ENCODE measurements around the gene GJA1.

The GJA1 gene

GRCh38 chr6:121408321-121408720, 27.1 kb upstream of the GJA1 start:
- TF ChIP-seq RAD21 (IDR thresholded peaks at IDR 0.05; ENCODE audit: low read depth) = no peak

- no peak for TF ChIP-seq REST (IDR thresholded peaks at IDR 0.05; ENCODE audit: low read depth)
- TF ChIP-seq NFIC (IDR thresholded peaks at IDR 0.05) = no peak
- TF ChIP-seq MAX (IDR thresholded peaks at IDR 0.05) = no peak
- TF ChIP-seq TAF1 (IDR thresholded peaks at IDR 0.05; ENCODE audit: low read depth) = no peak
- TF ChIP-seq TEAD4 (IDR thresholded peaks at IDR 0.05) = no peak
- TF ChIP-seq RAD21 (IDR thresholded peaks at IDR 0.05; ENCODE audit: low read depth) = no peak
- TF ChIP-seq ZBTB7A (IDR thresholded peaks at IDR 0.05; ENCODE audit: low read depth) = no peak
- TF ChIP-seq USF1 (IDR thresholded peaks at IDR 0.05) = no peak
- TF ChIP-seq CREB1 (IDR thresholded peaks at IDR 0.05; ENCODE audit: low read depth) = no peak
- TF ChIP-seq EP300 (IDR thresholded peaks at IDR 0.05; ENCODE audit: borderline replicate concordance) = no peak
- TF ChIP-seq FOXM1 (IDR thresholded peaks at IDR 0.05; ENCODE audit: borderline replicate concordance, low read depth) = no peak
- TF ChIP-seq CEBPB (IDR thresholded peaks at IDR 0.05) = no peak
- no peak for TF ChIP-seq YY1 (IDR thresholded peaks at IDR 0.05; ENCODE audit: low read depth)
- TF ChIP-seq TCF12 (IDR thresholded peaks at IDR 0.05; ENCODE audit: low read depth) = no peak
- no peak for TF ChIP-seq EGR1 (IDR thresholded peaks at IDR 0.05)
These were observed 21.6 kb upstream of the GJA1 start for GRCh38 chr6:121413879-121414278.

- no peak for TF ChIP-seq TEAD4 (IDR thresholded peaks at IDR 0.05)
- TF ChIP-seq TCF12 (IDR thresholded peaks at IDR 0.05; ENCODE audit: low read depth) = no peak
- no peak for TF ChIP-seq NFIC (IDR thresholded peaks at IDR 0.05)
- TF ChIP-seq EGR1 (IDR thresholded peaks at IDR 0.05) = no peak
- no peak for TF ChIP-seq CEBPB (IDR thresholded peaks at IDR 0.05)
- no peak for TF ChIP-seq EP300 (IDR thresholded peaks at IDR 0.05; ENCODE audit: borderline replicate concordance)
- TF ChIP-seq MAX (IDR thresholded peaks at IDR 0.05) = no peak
- TF ChIP-seq FOXM1 (IDR thresholded peaks at IDR 0.05; ENCODE audit: borderline replicate concordance, low read depth) = no peak
- no peak for TF ChIP-seq REST (IDR thresholded peaks at IDR 0.05; ENCODE audit: low read depth)
- TF ChIP-seq RAD21 (IDR thresholded peaks at IDR 0.05; ENCODE audit: low read depth) = no peak
- TF ChIP-seq YY1 (IDR thresholded peaks at IDR 0.05; ENCODE audit: low read depth) = no peak
- no peak for TF ChIP-seq TAF1 (IDR thresholded peaks at IDR 0.05; ENCODE audit: low read depth)
- TF ChIP-seq USF1 (IDR thresholded peaks at IDR 0.05) = no peak
- no peak for TF ChIP-seq ZBTB7A (IDR thresholded peaks at IDR 0.05; ENCODE audit: low read depth)
These were observed 17.1 kb upstream of the GJA1 start for GRCh38 chr6:121418346-121418745.

GRCh38 chr6:121426686-121427085, 8.8 kb upstream of the GJA1 start:
- no peak for TF ChIP-seq CREB1 (IDR thresholded peaks at IDR 0.05; ENCODE audit: low read depth)
- no peak for TF ChIP-seq YY1 (IDR thresholded peaks at IDR 0.05; ENCODE audit: low read depth)
- no peak for TF ChIP-seq USF1 (IDR thresholded peaks at IDR 0.05)
- no peak for TF ChIP-seq RAD21 (IDR thresholded peaks at IDR 0.05; ENCODE audit: low read depth)
- no peak for TF ChIP-seq TCF12 (IDR thresholded peaks at IDR 0.05; ENCODE audit: low read depth)
- TF ChIP-seq EP300 (IDR thresholded peaks at IDR 0.05; ENCODE audit: borderline replicate concordance) = no peak
- TF ChIP-seq CEBPB (IDR thresholded peaks at IDR 0.05) = no peak
- no peak for TF ChIP-seq NFIC (IDR thresholded peaks at IDR 0.05)

GRCh38 chr6:121428872-121429756, 6.3 kb upstream of the GJA1 start:
- TF ChIP-seq ZBTB7A (IDR thresholded peaks at IDR 0.05; ENCODE audit: low read depth) (no peak), EGR1 (IDR thresholded peaks at IDR 0.05) (no peak), REST (IDR thresholded peaks at IDR 0.05; ENCODE audit: low read depth) (no peak), NFIC (IDR thresholded peaks at IDR 0.05) (no peak), EP300 (IDR thresholded peaks at IDR 0.05; ENCODE audit: borderline replicate concordance) (no peak), CREB1 (IDR thresholded peaks at IDR 0.05; ENCODE audit: low read depth) (no peak), TAF1 (IDR thresholded peaks at IDR 0.05; ENCODE audit: low read depth) (no peak), USF1 (IDR thresholded peaks at IDR 0.05) (no peak)
